A673 (cell line): Measurements from ENCODE around the gene NPIPA8. TPM values are rescaled to one million over a fixed set of nuclear protein-coding genes. Genes with fewer than 3 reads are reported as not detected.
"Not testable (repeated sequence)": the region's sequence is repeated elsewhere in the genome, so short reads cannot be mapped to it uniquely, and the experiment has no call there.

Experiments used
- Bru-seq: library from RNA; stranded (reverse); fragments of 400-500 nt; gene quantifications from one replicate; lab custom pipeline; 2021; lab: Mats Ljungman, UMichigan
- BruChase-seq, 2 experiments: library from RNA; stranded (reverse); fragments of 400-500 nt; gene quantifications; one replicate each; lab custom pipeline; 2021; lab: Mats Ljungman, UMichigan
- BruUV-seq: library from RNA; stranded (reverse); fragments of 400-500 nt; replicated peaks from 2 replicates; lab custom pipeline; 2021; lab: Mats Ljungman, UMichigan
- CTCF ChIA-PET: fragments of 300-600 bp; sonication (Branson Sonifier 250); formaldehyde crosslinking; loops from one replicate; lab custom pipeline; 2022; ENCODE audit warnings: antibody characterized with exemption; lab: Charles Lee
- POLR2A ChIA-PET: fragments of 300-600 bp; sonication (Branson Sonifier 250); formaldehyde crosslinking; loops from one replicate; lab custom pipeline; 2022; ENCODE audit warnings: antibody characterized with exemption; ENCODE audit not compliant: low non-redundant PET; lab: Charles Lee
- DNase-seq: peaks from one replicate; pipeline ENCODE4 v3.0.0-alpha.2; 2015; ENCODE audit warnings: low spot score
- H3K27ac ChIP-seq: fragments of 200-600 bp; sonication (generic); 2 replicates; pipeline ENCODE4 v1.5.1; 2016; ENCODE audit warnings: mixed run types, low read depth, mild to moderate bottlenecking, mixed read lengths, antibody characterized with exemption, low read length; ENCODE audit not compliant: poor library complexity, severe bottlenecking
- H3K27me3 ChIP-seq: fragments of 200-600 bp; sonication (generic); replicated peaks from 2 replicates; pipeline ENCODE4 v1.6.1; 2017; ENCODE audit warnings: mixed run types, low read depth, mild to moderate bottlenecking, mixed read lengths, antibody characterized with exemption, low read length; ENCODE audit not compliant: insufficient read depth, poor library complexity
- H3K36me3 ChIP-seq: fragments of 200-600 bp; sonication (generic); 2 replicates; pipeline ENCODE4 v1.6.1; 2016; ENCODE audit warnings: mixed run types, mild to moderate bottlenecking, mixed read lengths, antibody characterized with exemption, low read length; ENCODE audit not compliant: insufficient read depth, poor library complexity, severe bottlenecking
- H3K4me1 ChIP-seq: fragments of 200-600 bp; sonication (generic); 2 replicates; pipeline ENCODE4 v1.6.1; 2017; ENCODE audit warnings: mixed run types, mild to moderate bottlenecking, mixed read lengths, antibody characterized with exemption, low read length; ENCODE audit not compliant: insufficient read depth, poor library complexity, severe bottlenecking
- H3K4me3 ChIP-seq: fragments of 200-600 bp; sonication (generic); 2 replicates; pipeline ENCODE4 v1.5.1; 2016; ENCODE audit warnings: low read depth, mixed run types, mild to moderate bottlenecking, mixed read lengths, low read length; ENCODE audit not compliant: poor library complexity, severe bottlenecking
- H3K9me3 ChIP-seq: fragments of 200-600 bp; sonication (generic); 2 replicates; pipeline ENCODE4 v1.6.1; 2016; ENCODE audit warnings: mixed run types, low read depth, mild to moderate bottlenecking, mixed read lengths, antibody characterized with exemption, low read length; ENCODE audit not compliant: poor library complexity, severe bottlenecking
- intact Hi-C: fragments of 100-400 bp; cut with micrococcal nuclease; formaldehyde crosslinking; loops from one replicate; pipeline ENCODE4 v1.10.0; 2022; ENCODE audit not compliant: unreplicated experiment
- long read RNA-seq: library from polyadenylated mRNA; stranded (forward); transcript quantifications from one replicate; pipeline ENCODE4 v2.0.0, GENCODE V29; 2022
- total RNA-seq: library from RNA; stranded (reverse); gene quantifications from 2 replicates; pipeline ENCODE4 v1.2.3, GENCODE V29; 2021

The NPIPA8 gene
- total RNA-seq, result 2.8 and 3.7 TPM in 2 replicates
- percentile 2 among the genes with signal in this experiment for Bru-seq, nascent RNA
- BruChase-seq, experiment 1, labeled RNA remaining after a 2-hour chase, result percentile 28 among the genes with signal in this experiment
- percentile 45 among the genes with signal in this experiment for BruChase-seq, experiment 2, labeled RNA remaining after a 6-hour chase
- long read RNA-seq, partial matches to known transcripts, result 1 of 2 reads
- long read RNA-seq, other reads (novel, unspliced or antisense), result 1 of 2 reads

DNA sequence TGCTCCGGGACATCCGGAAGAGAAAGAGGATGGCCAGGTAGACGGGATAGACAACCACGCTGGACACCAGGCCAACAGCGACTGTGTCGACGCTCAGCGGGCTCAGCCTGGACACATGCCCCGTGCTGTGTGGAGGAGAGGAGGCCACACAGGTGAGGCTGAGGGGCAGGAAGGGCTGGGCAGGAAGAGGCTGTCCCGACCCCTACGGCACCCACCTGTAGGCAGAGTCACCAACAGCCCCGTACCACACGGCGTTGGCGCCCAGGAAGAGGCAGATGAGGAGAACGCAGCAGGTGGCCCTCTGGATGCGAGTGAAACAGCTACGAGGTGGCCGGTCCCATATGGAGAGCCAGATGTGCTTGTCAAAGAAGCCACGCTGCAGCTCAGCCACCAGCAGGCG is at the start of gene NPIPA8:
Gene NPIPA8, minus strand, starts transcription at position 101 of the 400 bp plus-strand sequence. CDS start 4,074 bp downstream, outside the sequence.
- H3K4me3 ChIP-seq, H3K4me1 ChIP-seq, H3K27me3 ChIP-seq, BruUV-seq, POLR2A ChIA-PET, DNase-seq, CTCF ChIA-PET, H3K9me3 ChIP-seq, intact Hi-C loops, H3K36me3 ChIP-seq, H3K27ac ChIP-seq: not testable (repeated sequence)

DNA sequence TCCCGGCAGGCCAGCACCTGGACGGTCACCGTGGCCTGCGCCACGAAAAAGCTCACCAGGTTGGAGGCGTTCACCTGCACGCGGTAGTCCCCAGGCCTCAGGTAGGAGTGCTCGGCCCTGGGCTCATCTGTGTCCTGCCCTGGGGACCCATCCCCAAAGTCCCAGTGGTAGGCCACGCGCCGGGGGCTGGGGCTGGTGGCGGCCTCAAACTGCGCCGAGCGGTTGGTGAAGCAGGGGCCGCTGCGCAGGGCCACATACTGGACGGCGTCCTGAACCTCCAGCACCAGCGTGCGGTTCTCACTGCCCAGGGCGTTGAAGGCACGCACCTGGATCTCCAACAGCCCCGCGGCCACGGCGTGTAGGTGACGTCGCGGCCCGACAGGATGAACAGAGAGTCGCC is 48.7 kb upstream of the NPIPA8 start:
- BruUV-seq, H3K36me3 ChIP-seq, H3K4me3 ChIP-seq, intact Hi-C loops, H3K4me1 ChIP-seq, CTCF ChIA-PET, H3K27ac ChIP-seq, DNase-seq, POLR2A ChIA-PET, H3K9me3 ChIP-seq, H3K27me3 ChIP-seq: not testable (repeated sequence)

DNA sequence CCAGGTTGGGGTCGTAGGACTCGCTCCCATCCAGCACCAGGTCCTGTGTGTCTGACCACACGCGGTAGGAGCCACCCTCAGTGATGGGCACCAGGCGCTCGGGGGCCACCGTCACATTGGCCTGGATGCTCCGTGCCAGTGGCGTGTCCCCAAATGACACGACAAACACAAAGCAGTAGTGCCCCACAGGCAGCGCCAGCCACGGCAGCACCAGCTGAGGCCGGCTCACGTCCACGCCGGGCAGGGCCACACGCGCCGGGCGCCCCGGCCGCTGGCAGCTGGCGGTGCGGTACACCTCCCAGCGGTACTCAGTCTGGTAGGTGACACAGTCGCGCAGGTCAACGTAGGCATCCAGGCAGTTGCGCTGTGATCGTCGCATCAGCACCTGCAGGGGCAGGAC is 48.3 kb upstream of the NPIPA8 start:
- H3K27me3 ChIP-seq, DNase-seq, H3K4me1 ChIP-seq, CTCF ChIA-PET, H3K9me3 ChIP-seq, H3K27ac ChIP-seq, BruUV-seq, intact Hi-C loops, POLR2A ChIA-PET, H3K4me3 ChIP-seq, H3K36me3 ChIP-seq: not testable (repeated sequence)

DNA sequence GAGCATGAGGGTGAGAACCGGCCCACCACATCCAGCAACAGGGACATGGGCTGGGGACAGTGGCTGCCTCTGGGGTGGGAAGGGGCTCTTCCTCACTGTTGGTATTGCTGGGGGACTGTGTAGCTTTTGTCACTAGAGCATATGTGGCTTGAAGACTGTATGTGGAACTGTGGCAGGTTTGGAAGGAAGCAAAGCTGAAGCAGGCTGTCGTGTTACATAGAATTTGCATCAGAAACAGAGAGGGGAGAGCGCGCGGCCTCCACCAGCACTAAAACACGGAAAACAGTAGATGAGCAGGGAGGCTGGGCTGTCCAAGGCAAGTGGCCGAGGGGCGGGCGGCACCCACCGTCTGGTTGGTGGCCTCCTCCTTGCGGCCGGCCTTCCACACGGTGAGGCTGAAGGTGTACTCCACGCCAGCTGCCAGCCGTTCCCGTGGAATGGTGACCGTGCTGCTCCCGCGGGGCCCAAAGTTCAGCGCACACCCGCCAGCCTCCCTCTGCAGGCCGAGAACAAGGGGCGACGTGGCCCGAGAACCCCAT is 47.6 kb upstream of the NPIPA8 start:
- H3K4me1 ChIP-seq, H3K27ac ChIP-seq, intact Hi-C loops, CTCF ChIA-PET, POLR2A ChIA-PET, DNase-seq, BruUV-seq, H3K36me3 ChIP-seq, H3K27me3 ChIP-seq, H3K9me3 ChIP-seq, H3K4me3 ChIP-seq: not testable (repeated sequence)

DNA sequence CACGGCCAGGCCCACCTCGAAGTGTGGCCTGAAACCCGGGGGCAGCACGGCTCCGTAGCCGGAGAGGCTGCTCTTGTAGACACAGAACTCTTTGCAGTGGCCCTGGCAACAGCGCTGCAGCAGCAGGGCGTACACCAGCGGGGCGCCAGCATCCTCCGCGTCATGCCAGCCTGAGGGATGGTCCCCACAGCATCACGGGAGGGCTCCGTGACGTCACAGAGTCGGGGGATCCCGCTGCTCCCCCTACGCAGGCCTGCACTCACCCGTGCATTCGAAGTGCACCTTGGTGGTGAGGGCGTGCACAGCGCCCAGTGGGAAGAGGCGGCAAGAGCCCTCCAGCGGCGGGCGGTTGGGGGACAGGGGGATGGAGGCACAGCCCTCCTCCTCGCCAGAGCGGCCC is 46.2 kb upstream of the NPIPA8 start:
- CTCF ChIA-PET, H3K36me3 ChIP-seq, H3K27me3 ChIP-seq, H3K4me1 ChIP-seq, BruUV-seq, H3K27ac ChIP-seq, intact Hi-C loops, DNase-seq, H3K9me3 ChIP-seq, POLR2A ChIA-PET, H3K4me3 ChIP-seq: not testable (repeated sequence)

DNA sequence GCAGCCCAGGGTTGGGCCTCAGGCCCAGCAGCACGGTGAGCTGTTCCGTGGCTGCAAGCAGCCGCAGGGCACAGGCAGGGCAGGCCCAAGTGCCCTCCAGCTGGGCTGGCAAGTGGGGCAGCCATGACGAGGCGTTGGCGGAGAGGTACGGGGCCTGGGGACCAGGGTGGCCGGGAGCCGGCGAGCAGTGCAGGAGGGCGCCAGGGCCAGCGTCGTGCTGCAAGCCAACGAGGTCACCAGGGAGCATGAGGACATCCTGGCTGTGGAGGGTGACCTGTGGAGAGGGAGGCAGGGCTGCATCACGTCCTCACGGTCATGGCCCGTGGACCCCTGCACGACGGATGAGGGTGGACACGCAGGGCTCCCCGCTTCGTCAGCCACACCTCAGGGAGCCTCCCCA is 11.2 kb upstream of the NPIPA8 start:
- CTCF ChIA-PET, DNase-seq: not testable (repeated sequence)

DNA sequence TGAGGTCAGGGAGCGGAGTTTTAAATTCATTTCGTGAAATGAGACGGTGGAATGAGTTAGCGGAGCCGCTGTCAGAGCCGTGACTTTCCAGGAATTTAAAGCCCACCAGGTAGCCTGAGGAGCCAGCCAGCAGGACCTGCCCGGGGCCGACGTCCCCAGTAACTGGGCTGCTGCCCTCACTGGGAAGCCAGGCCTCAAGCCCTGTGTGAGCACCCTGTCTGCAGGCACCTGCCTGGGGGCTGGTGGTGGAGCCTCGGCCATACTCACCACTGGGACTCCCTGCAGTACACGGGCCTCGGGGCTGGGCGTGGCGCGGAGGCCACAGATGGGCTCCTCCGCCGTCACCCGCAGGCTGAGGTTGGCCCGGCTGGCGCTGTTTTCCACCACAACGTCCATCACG is 10.5 kb upstream of the NPIPA8 start:
- H3K27me3 ChIP-seq, CTCF ChIA-PET, DNase-seq, intact Hi-C loops, H3K9me3 ChIP-seq, H3K4me1 ChIP-seq, H3K36me3 ChIP-seq, H3K27ac ChIP-seq, H3K4me3 ChIP-seq, BruUV-seq, POLR2A ChIA-PET: not testable (repeated sequence)

More for the DNA sequence above, 11.2 kb upstream of the NPIPA8 start:
- H3K27me3 ChIP-seq, POLR2A ChIA-PET, H3K4me3 ChIP-seq, intact Hi-C loops, H3K4me1 ChIP-seq, H3K36me3 ChIP-seq, BruUV-seq, H3K27ac ChIP-seq, H3K9me3 ChIP-seq: not testable (repeated sequence)
